Measurements from ENCODE around the gene TNFRSF19. TPM values are rescaled to one million over a fixed set of nuclear protein-coding genes. Genes with fewer than 3 reads are reported as not detected.

The TNFRSF19 gene
- total and polyA plus RNA-seq, 10 of the 15 experiments (the other 5 are each of a cell fraction or from before 2014, with no cell fraction given) = 16.4 to 46.2 (median 35.4) TPM

DNA sequence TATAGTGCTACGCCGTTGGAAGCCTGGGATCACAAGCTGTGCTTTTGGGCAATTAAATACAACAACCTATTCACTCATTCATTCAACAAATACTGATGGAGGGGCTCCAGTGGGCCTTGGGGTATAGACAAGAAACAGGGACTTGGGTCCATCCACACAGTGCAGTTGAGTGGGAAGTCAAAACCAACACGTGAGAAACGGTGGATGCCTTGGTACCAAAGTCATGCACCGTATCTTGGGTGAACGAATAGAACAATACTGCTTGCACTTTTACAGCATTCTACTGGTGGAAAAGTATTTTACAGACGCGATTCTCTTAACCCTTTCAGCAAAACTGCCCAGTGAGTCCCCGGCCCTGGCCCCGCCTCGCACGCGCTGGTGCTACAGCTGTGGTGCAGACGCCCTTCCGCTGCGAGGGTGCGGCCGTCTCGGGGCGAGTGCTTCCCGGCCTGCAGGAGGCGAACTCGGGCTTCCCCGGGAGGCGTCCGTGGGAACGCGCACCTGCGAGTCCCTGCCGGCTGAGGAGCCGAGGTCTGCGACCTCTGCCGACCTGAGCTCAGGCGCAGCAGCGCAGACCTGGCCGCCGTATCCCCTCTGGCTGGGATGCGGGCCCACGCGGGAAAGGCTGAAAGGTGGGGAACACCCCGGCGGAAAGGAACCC lies 8.3 kb downstream of the TNFRSF19 start:
- 9% methylated on average over 40 of the region's 42 CpGs for WGBS (ENCODE audit: insufficient coverage, insufficient replicate concordance, low lambda C conversion rate, missing lambda C conversion rate)
- TSS peak; percentile 87 for BruUV-seq (replicated peaks)
- in situ Hi-C loops (cut with MboI) = no loop called here
- peaks cover 17% of the 10 kb centered on the region for H3K4me1 ChIP-seq (ENCODE audit: control insufficient read depth, insufficient read depth, low read length)
- no peaks in the 10 kb centered on the region; the same call in 2 of the 3 replicates for H3K9me3 ChIP-seq (replicated peaks; ENCODE audit: control insufficient read depth, insufficient read depth, low read length)
- H3K79me2 ChIP-seq (ENCODE audit: control insufficient read depth, insufficient read depth, low read length) = peaks cover 85% of the 10 kb centered on the region
- peak overlapping the region; percentile 77 for H3K4me2 ChIP-seq (ENCODE audit: control insufficient read depth, insufficient read depth)
- CTCF ChIA-PET = interaction anchor here (0.7 to 1.7 kb wide), 7 partner anchors 9 to 431 kb away, joined by 3 to 8 read pairs (median 4); partner anchors contain the start of gene MIPEP
- RAD21 ChIA-PET (ENCODE audit: unreplicated experiment) = interaction anchor here (0.8 kb wide), 1 partner anchor 17 kb away, joined by 3 read pairs; no protein-coding TSS in a partner anchor
- peak overlapping the region; percentile 84 for H3K9ac ChIP-seq (ENCODE audit: control insufficient read depth, insufficient read depth, low read length)
- peaks cover 0 to 4% of the 10 kb centered on the region in 2 experiments; a peak in 1 of 4 replicates for H3K36me3 ChIP-seq (ENCODE audit: control insufficient read depth in 2 of 2, insufficient read depth in 2 of 2, low read length in 1 of 2)
- peak overlapping the region; percentile 71 for H2AFZ ChIP-seq (ENCODE audit: control insufficient read depth, low read depth, low read length)
- FAIRE-seq (no peak), ATAC-seq (peak; percentile 81), DNase-seq (ENCODE audit: low read depth, low spot score) (no peak)
- no peaks in the 10 kb centered on the region for H3K27me3 ChIP-seq (replicated peaks in 1 of 2; ENCODE audit: control insufficient read depth in 2 of 2, insufficient read depth in 2 of 2, low read length in 1 of 2)
- H4K20me1 ChIP-seq (ENCODE audit: control insufficient read depth, insufficient read depth) = no peaks in the 10 kb centered on the region
- peak overlapping the region; percentile 86 for H3K4me3 ChIP-seq
- POLR2A ChIA-PET = no interaction called here
- SMC1A ChIA-PET (ENCODE audit: uncharacterized antibody, unreplicated experiment) = interaction anchor here (0.9 to 1.0 kb wide), 2 partner anchors 189 to 251 kb away, joined by 3 read pairs; no protein-coding TSS in a partner anchor
- intact Hi-C loops (cut with micrococcal nuclease; ENCODE audit: unreplicated experiment) = loop anchor here (2.0 to 10.0 kb wide), 5 partner anchors 39 to 309 kb away; partner anchors contain the start of gene MIPEP
- peak overlapping the region; percentile 92 for H3K27ac ChIP-seq (ENCODE audit: control insufficient read depth, insufficient read depth)
- TF ChIP-seq CBFB (IDR thresholded peaks at IDR 0.05; ENCODE audit: low read depth) = no peak
- peak; percentile 25; the same call in 1 of the 2 replicates for TF ChIP-seq RUNX3 (IDR thresholded peaks at IDR 0.05; ENCODE audit: low read length)
- TF ChIP-seq, protein P1, sequence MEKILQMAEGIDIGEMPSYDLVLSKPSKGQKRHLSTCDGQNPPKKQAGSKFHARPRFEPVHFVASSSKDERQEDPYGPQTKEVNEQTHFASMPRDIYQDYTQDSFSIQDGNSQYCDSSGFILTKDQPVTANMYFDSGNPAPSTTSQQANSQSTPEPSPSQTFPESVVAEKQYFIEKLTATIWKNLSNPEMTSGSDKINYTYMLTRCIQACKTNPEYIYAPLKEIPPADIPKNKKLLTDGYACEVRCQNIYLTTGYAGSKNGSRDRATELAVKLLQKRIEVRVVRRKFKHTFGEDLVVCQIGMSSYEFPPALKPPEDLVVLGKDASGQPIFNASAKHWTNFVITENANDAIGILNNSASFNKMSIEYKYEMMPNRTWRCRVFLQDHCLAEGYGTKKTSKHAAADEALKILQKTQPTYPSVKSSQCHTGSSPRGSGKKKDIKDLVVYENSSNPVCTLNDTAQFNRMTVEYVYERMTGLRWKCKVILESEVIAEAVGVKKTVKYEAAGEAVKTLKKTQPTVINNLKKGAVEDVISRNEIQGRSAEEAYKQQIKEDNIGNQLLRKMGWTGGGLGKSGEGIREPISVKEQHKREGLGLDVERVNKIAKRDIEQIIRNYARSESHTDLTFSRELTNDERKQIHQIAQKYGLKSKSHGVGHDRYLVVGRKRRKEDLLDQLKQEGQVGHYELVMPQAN (conservative IDR thresholded peaks at IDR 0.05) = peak; percentile 37; the same call in 1 of the 2 replicates
- TF ChIP-seq E2F8 (IDR thresholded peaks at IDR 0.05; ENCODE audit: low read depth, partially characterized antibody) = no peak
- TF ChIP-seq HDGF (IDR thresholded peaks at IDR 0.05) = peak; percentile 59; the same call in 1 of the 2 replicates
- TF ChIP-seq MTA3 (IDR thresholded peaks at IDR 0.05; ENCODE audit: borderline replicate concordance, low read length) = peak; percentile 28; the same call in 1 of the 2 replicates
- TF ChIP-seq SIX5 (IDR thresholded peaks at IDR 0.05; ENCODE audit: low read depth, low read length, severe bottlenecking) = no peak
- no peak for TF ChIP-seq CEBPZ (IDR thresholded peaks at IDR 0.05; ENCODE audit: low read depth, low read length)
- TF ChIP-seq BCL11A (IDR thresholded peaks at IDR 0.05; ENCODE audit: low read depth, low read length) = no peak
- TF ChIP-seq CREM (IDR thresholded peaks at IDR 0.05; ENCODE audit: low read depth) = 0 out of 2 replicates have a peak, but pooled peaks have one; percentile 24
- TF ChIP-seq SMC3 (IDR thresholded peaks at IDR 0.05; ENCODE audit: borderline replicate concordance, low read length) = peak; percentile 46; the same call in 1 of the 2 replicates
- TF ChIP-seq RAD21 (IDR thresholded peaks at IDR 0.05; ENCODE audit: insufficient read depth, low read depth, low read length) = peak; percentile 60; the same call in 1 of the 2 replicates
- TF ChIP-seq RBBP5 (conservative IDR thresholded peaks at IDR 0.05) = no peak
- TF ChIP-seq TBL1XR1 (IDR thresholded peaks at IDR 0.05; ENCODE audit: low read depth, low read length) = 0 out of 2 replicates have a peak, but pooled peaks have one; percentile 24

All from GM12878 (cell line).